Heart right ventricle (tissue), 16 donors: Measurements from ENCODE around the gene PRC1. TPM values are rescaled to one million over a fixed set of nuclear protein-coding genes. Genes with fewer than 3 reads are reported as not detected.

Experiments
- ATAC-seq, 8 donors: fragments of 200-7000 bp; cut with Tn5 transposase; one replicate each; pipeline ENCODE4 v1.9.1; 2020; ENCODE audit warnings: mild to moderate bottlenecking in 8 of 8, moderate library complexity in 8 of 8, moderate number of reproducible peaks in 1 of 8
- DNase-seq, 2 donors: peaks; one replicate each; pipeline ENCODE4 v3.0.0-alpha.2; 2020
- H3K27ac ChIP-seq, 10 donors: fragments of 200-600 bp; sonication (generic) in 2 of 10; one replicate each; pipeline versions ENCODE4 v1.5.0 to v1.8.0; 2020 to 2022; ENCODE audit warnings: mild to moderate bottlenecking in 3 of 10
- H3K27me3 ChIP-seq, 7 donors: fragments of 200-600 bp; one replicate each; pipeline ENCODE4 v1.8.0; 2021 to 2022; ENCODE audit warnings: mild to moderate bottlenecking in 2 of 7
- H3K36me3 ChIP-seq, 9 donors: fragments of 200-600 bp; sonication (generic) in 1 of 9; one replicate each; pipeline versions ENCODE4 v1.5.0 to v1.8.0; 2020 to 2022; ENCODE audit warnings: mild to moderate bottlenecking in 2 of 9
- H3K4me1 ChIP-seq, 9 donors: fragments of 200-600 bp; sonication (generic) in 1 of 9; one replicate each; pipeline versions ENCODE4 v1.5.0 to v1.8.0; 2020 to 2022; ENCODE audit warnings: mild to moderate bottlenecking in 4 of 9
- H3K4me3 ChIP-seq, 10 donors: fragments of 200-600 bp; sonication (generic) in 2 of 10; one replicate each; pipeline versions ENCODE4 v1.5.0 to v1.8.0; 2020 to 2022; ENCODE audit warnings: mild to moderate bottlenecking in 7 of 10, moderate library complexity in 2 of 10
- H3K9me3 ChIP-seq, 11 donors: fragments of 200-600 bp in 10 of 11; sonication (generic) in 2 of 11; one replicate each; pipeline versions ENCODE4 v1.5.0 to v1.8.0; 2013 to 2022; ENCODE audit warnings: mild to moderate bottlenecking in 2 of 11, control low read depth in 1 of 11, moderate library complexity in 1 of 11
- WGBS, 2 donors: extraction: QIAGEN DNeasy Blood & Tissue Kit; methylation state at CpG; one replicate each; pipeline ENCODE4 v1.1.7; 2013; ENCODE audit warnings: inconsistent platforms in 1 of 2; 5-methylcytosine and 5-hydroxymethylcytosine counted together
- intact Hi-C, 10 donors: fragments of 100-400 bp; cut with DNase I; formaldehyde crosslinking; loops; one replicate each; pipeline versions ENCODE4 v1.11.1 to v1.14.2; 2022
- polyA plus RNA-seq, 2 donors: library from polyadenylated mRNA; stranded (reverse); fragments of 200-250 nt; gene quantifications; one replicate each; pipeline ENCODE4 v1.2.3, GENCODE V29; 2013
- total RNA-seq, 10 donors: library from RNA; stranded (reverse); fragmentation: NEBNext Ultra II Directional in 3 of 10; extraction: Animal tissue kit (Norgen Biotek cat#: 25700) in 3 of 10; gene quantifications; one replicate each; pipeline versions ENCODE4 v1.2.1 to v1.2.4, GENCODE V29; 2021 to 2023
- TF ChIP-seq, protein P1 (sequence below), 9 donors: fragments of 200-600 bp; sonication (generic) in 2 of 9; IDR thresholded peaks; one replicate each; pipeline versions ENCODE4 v1.5.0 to v1.8.0; 2021 to 2022; ENCODE audit warnings: antibody characterized with exemption in 9 of 9, mild to moderate bottlenecking in 5 of 9, moderate library complexity in 1 of 9
- donor health status: Arrhythmogenic right ventricular cardiomyopathy.
- donor health status: ischemic (EF 13 %, LVEDD 7.1; RV severe dilation, severe dysfunction).
- donor health status: healthy with polysubstance abuse.
- donor health status: DM: no; HTN: yes; CAD: no.
- donor health status: DM: no; HTN: no; CAD: no.
- donor health status: ischemic (EF 25% LVEDD 6.9; RV normal size, moderate dysfunction).
- donor health status: ischemic (EF 25% LVEDD 5.7; RV mildly dilated, moderate dysfunction).
- donor health status: healthy.
- donor health status: DM: yes; HTN: yes; CAD: no.
- donor health status: Ischemic cardiomyopathy.
- donor health status: ischemic (EF 35%, LVEDD 5.7; RV mildly dilated, moderate dysfunction).
- donor health status: nonischemic (EF 11% LVEDD 7.7; RV severe dilation, severe dysfunction).
- donor health status: DM: yes; HTN: yes; CAD: no.
- donor health status: PGD.
- donor health status: ischemic (EF 29% LVEDD 5.4; RV normal size, mild dysfunction).
- donor health status: nonischemic (EF 23%, LVEDD 6.1; RV moderate dilation, normal function).

PRC1 gene
- total and polyA plus RNA-seq, 12 donors, result 2.1 to 16.2 (median 4.6) TPM

DNA sequence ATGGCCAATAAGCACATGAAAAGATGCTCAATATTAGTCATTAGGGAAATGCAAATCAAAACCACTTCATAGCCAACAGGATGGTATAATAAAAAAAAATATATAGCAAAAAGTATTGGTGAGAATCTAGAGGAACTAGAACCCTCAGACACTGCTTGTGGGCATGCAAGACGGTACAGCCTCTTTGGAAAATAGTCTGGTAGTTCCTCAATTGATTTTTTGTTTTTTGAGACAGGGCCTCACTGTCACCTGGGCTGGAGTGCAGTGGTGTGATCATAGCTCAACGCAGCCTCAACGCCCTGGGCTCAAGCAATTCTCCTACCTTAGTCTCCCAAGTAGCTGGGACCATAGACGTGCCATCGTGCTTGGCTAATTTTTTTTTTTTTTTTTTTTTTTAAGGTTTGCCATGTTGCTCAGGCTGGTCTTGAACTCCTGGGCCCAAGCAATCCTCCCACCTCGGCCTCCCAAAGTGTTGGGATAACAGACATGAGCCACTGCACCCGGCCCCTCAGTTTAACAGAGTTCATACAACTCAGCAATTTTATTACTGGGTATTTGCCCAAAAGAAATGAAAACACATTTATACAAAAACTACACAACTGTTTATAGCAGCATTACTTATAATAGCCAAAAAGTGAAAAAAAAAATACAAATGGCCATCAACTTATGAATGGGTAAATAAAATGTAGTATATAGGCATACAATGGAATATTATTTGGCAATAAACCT is 5.1 kb downstream of the PRC1 start:
- peaks cover 0 to 28% (median 5%) of the 10 kb centered on the region in 9 donors for H3K4me1 ChIP-seq
- no peak overlapping the region for H3K27ac ChIP-seq
- no peaks in the 10 kb centered on the region for H3K36me3 ChIP-seq
- 92 to 95% methylated on average over 7 of the region's 7 CpGs for WGBS, 2 donors
- no peaks in the 10 kb centered on the region for H3K9me3 ChIP-seq
- intact Hi-C loops, result no loop called here
- TF ChIP-seq, protein P1, sequence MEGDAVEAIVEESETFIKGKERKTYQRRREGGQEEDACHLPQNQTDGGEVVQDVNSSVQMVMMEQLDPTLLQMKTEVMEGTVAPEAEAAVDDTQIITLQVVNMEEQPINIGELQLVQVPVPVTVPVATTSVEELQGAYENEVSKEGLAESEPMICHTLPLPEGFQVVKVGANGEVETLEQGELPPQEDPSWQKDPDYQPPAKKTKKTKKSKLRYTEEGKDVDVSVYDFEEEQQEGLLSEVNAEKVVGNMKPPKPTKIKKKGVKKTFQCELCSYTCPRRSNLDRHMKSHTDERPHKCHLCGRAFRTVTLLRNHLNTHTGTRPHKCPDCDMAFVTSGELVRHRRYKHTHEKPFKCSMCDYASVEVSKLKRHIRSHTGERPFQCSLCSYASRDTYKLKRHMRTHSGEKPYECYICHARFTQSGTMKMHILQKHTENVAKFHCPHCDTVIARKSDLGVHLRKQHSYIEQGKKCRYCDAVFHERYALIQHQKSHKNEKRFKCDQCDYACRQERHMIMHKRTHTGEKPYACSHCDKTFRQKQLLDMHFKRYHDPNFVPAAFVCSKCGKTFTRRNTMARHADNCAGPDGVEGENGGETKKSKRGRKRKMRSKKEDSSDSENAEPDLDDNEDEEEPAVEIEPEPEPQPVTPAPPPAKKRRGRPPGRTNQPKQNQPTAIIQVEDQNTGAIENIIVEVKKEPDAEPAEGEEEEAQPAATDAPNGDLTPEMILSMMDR (IDR thresholded peaks at IDR 0.05), result no peak
- ATAC-seq (no peak), DNase-seq (no peak)
- H3K4me3 ChIP-seq, result no peak overlapping the region
- no peaks in the 10 kb centered on the region for H3K27me3 ChIP-seq

DNA sequence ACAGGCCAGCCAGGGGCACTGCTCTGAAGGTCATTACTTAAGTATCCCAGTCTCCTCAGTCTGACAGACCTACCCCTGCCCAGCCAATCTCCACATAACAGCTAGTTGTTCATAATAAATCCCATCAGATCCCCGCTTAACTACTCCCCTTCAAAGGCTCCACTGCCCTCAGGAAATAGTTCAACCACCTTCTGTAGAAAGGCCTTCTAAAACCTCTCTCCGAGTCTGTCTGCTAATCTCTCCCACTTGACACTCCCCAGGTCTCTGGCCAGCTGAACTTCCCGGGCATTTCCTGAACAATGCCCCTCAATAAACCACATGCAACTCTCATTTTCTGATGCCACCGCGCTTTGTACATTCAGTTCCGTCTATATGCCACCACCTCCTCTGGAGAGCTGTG is 6.0 kb downstream of the PRC1 start:
- H3K9me3 ChIP-seq, result no peaks in the 10 kb centered on the region
- TF ChIP-seq, protein P1 (IDR thresholded peaks at IDR 0.05), result no peak
- peak overlapping the region in 1 of 10 donors; percentile 46 for H3K27ac ChIP-seq
- DNase-seq (no peak), ATAC-seq (peak in 1 of 8 donors; percentile 18)
- H3K4me1 ChIP-seq, result peaks cover 0 to 23% (median 0%) of the 10 kb centered on the region in 9 donors
- no peak overlapping the region for H3K4me3 ChIP-seq
- no peaks in the 10 kb centered on the region for H3K27me3 ChIP-seq
- intact Hi-C loops, result no loop called here
- WGBS, 2 donors, result 56 to 61% methylated on average over 6 of the region's 6 CpGs
- H3K36me3 ChIP-seq, result peaks cover 0 to 6% (median 0%) of the 10 kb centered on the region in 9 donors

- Histone ChIP-seq H3K4me3 (no peak overlapping the region), H3K27me3 (no peaks in the 10 kb centered on the region), H3K9me3 (no peaks in the 10 kb centered on the region), H3K36me3 (peaks cover 0 to 12% (median 0%) of the 10 kb centered on the region in 9 donors), H3K27ac (peak overlapping the region in 1 of 10 donors; percentile 46), H3K4me1 (peaks cover 0 to 17% (median 0%) of the 10 kb centered on the region in 9 donors)
- intact Hi-C loops, result no loop called here
- TF ChIP-seq, protein P1 (IDR thresholded peaks at IDR 0.05), result no peak
- DNase-seq (no peak), ATAC-seq (no peak)
- 64 to 76% methylated on average over 7 of the region's 7 CpGs for WGBS, 2 donors
These were observed 6.7 kb downstream of the PRC1 start for GRCh38 chr15:90987561-90988141.

DNA sequence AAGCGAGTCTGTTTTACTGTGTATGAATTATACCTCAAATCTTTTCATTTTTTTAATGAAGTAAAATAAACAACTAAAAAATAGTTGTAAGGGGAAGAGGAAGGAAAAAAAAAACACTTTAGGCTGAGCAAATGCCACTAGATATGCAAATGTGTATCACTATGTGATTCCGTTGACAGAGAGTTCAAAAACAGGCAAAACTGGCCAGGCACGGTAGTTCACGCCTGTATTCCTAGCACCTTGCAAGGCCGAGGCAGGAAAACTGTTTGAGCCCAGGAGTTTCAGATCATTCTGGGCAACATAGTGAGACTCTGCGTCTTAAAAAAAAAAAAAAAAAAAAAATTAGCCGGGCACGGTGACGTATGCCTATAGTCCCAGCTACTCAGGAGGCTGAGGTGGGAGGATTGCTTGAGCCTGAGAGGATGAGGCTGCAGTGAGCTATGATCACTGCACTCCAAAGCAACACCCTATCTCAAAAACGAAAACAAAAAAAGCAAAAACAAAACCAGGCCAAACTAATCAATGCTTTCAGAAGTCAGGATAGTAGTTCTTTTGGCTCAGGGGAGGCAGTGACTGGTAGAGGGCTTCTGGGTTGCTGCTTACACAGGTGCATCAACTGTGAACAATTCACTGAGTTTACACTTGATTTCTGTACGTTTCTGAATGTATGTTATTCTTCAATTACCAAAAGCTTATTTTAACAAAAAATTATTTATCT is 7.4 kb downstream of the PRC1 start:
- ATAC-seq (no peak), DNase-seq (no peak)
- no peaks in the 10 kb centered on the region for H3K9me3 ChIP-seq
- peaks cover 0 to 15% (median 0%) of the 10 kb centered on the region in 9 donors for H3K4me1 ChIP-seq
- 89 to 91% methylated on average over 11 of the region's 11 CpGs for WGBS, 2 donors
- H3K27ac ChIP-seq, result no peak overlapping the region
- H3K27me3 ChIP-seq, result no peaks in the 10 kb centered on the region
- no peak overlapping the region for H3K4me3 ChIP-seq
- TF ChIP-seq, protein P1 (IDR thresholded peaks at IDR 0.05), result no peak
- intact Hi-C loops, result no loop called here
- H3K36me3 ChIP-seq, result peaks cover 0 to 18% (median 0%) of the 10 kb centered on the region in 9 donors
